ENCODE results near the gene TFCP2.
"Not testable (repeated sequence)": the region's sequence is repeated elsewhere in the genome, so short reads cannot be mapped to it uniquely, and the experiment has no call there.

TFCP2 gene

DNA sequence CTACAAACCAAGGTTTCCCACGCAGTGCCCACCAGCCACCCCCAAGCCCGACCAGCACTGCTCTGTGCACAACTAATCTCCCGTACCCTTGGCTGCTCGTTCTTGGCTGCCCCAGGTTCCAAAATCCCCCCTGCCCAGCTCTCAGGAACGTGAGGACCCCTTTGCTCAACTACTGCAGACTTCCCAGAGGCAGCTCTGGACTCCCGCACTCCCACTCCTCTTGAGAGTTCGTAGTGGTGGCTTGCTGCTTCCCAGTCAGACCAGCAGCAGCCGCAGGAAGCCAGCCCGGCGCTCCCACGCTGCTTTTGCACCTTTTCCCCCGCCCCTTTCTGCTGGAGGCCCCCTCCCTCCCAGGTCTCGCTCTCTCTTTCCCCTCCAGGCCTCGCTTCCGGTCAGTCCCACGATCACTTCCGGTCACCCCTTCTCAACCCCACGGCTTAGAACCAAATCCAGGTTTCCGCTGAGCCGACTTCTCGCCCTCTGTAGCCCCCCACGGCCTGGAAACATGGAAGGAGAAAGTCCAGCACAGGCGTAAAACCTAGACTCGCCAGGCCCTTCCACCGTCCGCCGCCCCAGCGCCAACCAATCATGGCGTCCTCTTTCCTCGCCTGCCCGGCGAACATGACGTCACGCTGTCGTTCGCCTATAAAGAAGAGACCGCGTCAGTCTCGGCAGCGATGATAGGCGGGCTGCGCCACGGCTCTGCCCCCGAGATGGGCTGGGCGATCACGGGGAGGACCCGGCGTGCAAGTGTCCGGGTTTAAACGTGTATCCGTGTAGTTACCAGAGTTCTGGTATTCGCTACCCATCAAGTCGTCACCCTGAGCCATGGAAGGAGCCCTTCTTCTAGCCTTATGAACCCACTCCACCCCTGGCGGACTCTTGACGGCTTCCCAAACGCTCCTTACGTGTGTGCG is at the start of gene TFCP2:
TFCP2 (minus strand) TSS at position 621 of the 917 bp plus-strand sequence. CDS start 713 bp downstream, outside the sequence.
- peak; percentile 95 for DNase-seq (ENCODE audit: low spot score)

GRCh38 chr12:51222461-51222860 is 49.5 kb upstream of the TFCP2 start:
- DNase-seq (ENCODE audit: low spot score) = no peak

DNA sequence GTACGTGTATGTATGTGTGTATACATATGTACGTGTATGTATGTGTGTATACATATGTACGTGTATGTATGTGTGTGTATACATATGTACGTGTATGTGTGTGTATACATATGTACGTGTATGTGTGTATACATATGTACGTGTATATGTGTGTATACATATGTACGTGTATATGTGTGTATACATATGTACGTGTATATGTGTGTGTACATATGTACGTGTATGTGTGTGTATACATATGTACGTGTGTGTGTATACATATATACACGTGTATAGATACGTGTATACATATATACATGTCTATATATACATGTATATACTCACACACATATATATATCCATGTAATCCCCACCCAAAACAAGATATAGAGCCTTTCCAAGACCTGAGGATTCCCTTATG is 46.9 kb upstream of the TFCP2 start:
- DNase-seq (ENCODE audit: low spot score) = not testable (repeated sequence)

- no peak for DNase-seq (ENCODE audit: low spot score)
Observed at GRCh38 chr12:51219322-51219721, 46.4 kb upstream of the TFCP2 start.

DNA sequence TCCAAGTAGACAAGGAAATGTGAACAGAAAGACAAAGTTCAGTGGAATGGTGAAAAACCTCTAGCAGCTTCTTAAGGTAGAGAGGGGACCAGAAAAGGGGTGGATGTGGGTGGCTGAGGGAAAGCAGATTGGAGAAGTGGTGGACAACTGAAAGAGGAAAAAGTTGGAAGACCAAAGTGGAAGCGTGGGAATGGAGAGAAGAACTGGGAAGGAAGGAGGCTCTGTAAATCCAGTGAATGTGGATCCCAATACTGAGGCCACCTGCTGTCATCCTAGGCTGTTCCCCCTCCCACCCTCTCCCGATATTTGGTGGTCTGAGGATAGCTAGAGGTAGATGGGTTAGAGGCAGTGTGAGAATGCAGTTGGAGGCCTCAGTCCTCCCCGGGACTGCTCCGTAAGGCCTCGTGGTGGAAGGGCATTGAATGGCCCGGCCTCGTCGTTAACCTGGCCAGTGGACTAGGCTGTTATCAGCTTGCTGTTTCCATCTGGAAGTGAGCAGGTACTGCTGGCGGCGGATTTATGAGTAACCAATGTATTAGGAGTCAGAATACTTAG is 45.7 kb upstream of the TFCP2 start:
- DNase-seq (ENCODE audit: low spot score) = peak; percentile 61

- DNase-seq (ENCODE audit: low spot score) = peak; percentile 70
Observed at GRCh38 chr12:51217968-51218606, 45.2 kb upstream of the TFCP2 start, which contains the start of gene POU6F1. POU6F1 (minus strand) TSS chr12:51218062; CDS start chr12:51206836, 11,226 bp downstream.

- peak; percentile 28 for DNase-seq (ENCODE audit: low spot score)
Observed at GRCh38 chr12:51217133-51217967, 44.4 kb upstream of the TFCP2 start.

GRCh38 chr12:51216642-51217041 is 43.7 kb upstream of the TFCP2 start:
- no peak for DNase-seq (ENCODE audit: low spot score)

GRCh38 chr12:51214895-51215294 is 42.0 kb upstream of the TFCP2 start:
- DNase-seq (ENCODE audit: low spot score) = no peak

- DNase-seq (ENCODE audit: low spot score) = no peak
Observed at GRCh38 chr12:51210690-51211395, 37.9 kb upstream of the TFCP2 start.

GRCh38 chr12:51209259-51209658 is 36.3 kb upstream of the TFCP2 start:
- no peak for DNase-seq (ENCODE audit: low spot score)

DNA sequence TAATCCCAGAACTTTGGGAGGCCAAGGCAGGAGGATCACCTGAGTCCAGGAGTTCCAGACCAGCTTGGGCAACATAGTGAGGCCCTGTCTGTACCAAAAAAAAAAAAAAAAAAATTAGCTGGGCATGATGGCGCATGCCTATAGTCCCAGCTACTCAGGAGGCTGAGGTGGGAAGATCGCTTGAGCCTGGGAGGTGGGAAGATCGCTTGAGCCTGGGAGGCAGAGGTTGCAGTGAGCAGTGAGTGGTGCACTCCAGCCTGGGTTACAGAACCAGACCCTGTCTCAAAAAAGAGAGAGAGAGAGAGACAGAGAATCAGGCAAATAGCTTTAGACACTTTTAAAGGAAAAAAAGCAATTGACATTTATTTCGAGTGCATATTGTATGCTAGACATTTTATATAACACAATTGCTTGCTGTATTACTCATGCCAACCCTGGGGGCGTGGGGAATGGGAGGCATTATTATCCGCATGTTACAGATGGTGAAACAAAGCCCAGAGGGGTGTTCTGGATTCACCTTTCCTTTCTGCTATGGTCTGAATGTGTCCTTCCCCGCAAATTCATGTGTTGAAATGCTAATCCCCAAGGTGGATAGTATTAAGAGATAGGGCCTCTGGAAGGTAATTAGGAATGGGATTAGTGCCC is 35.2 kb upstream of the TFCP2 start:
- DNase-seq (ENCODE audit: low spot score) = no peak

GRCh38 chr12:51205350-51205749 is 32.4 kb upstream of the TFCP2 start:
- DNase-seq (ENCODE audit: low spot score) = no peak

DNA sequence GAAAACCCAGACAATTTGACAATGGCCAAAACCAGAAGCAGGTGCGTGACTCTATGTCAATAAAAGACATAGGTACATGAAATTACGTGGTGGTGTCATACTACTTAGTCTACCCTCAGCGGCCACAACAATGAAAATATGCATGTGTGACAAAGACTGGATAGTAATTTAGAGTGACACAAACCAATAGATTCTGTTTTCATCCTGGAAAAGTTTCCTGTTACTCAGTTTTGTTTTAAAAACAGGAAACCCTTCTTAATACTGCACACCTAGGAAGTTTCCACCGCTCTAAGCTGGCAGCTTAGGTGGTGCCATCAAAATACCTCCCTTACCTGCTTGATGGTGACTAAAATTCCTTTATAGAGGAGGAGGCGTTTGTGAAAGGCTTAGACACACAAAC is 29.8 kb upstream of the TFCP2 start:
- no peak for DNase-seq (ENCODE audit: low spot score)

- DNase-seq (ENCODE audit: low spot score) = no peak
Observed at GRCh38 chr12:51200806-51201205, 27.9 kb upstream of the TFCP2 start.

DNA sequence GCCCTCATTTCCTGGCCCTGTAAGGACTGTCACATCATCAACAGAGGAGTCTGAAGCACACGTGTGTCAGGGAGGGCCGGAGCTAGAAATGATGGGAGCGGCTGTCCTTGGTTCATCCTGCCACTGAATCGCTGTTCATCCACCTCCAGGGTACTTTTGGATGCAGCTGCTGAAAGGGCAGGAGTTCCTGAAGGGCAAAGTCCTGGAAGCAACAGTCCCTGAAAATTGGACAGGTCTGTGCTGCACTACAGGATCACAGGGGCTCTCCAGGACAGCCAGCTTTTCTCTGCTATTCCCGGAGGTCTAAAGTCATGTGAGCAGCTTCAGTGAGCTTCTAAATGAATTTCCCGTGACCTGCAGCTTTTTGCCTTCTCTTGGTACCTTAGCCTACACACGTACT is 27.2 kb upstream of the TFCP2 start:
- DNase-seq (ENCODE audit: low spot score) = no peak

DNA sequence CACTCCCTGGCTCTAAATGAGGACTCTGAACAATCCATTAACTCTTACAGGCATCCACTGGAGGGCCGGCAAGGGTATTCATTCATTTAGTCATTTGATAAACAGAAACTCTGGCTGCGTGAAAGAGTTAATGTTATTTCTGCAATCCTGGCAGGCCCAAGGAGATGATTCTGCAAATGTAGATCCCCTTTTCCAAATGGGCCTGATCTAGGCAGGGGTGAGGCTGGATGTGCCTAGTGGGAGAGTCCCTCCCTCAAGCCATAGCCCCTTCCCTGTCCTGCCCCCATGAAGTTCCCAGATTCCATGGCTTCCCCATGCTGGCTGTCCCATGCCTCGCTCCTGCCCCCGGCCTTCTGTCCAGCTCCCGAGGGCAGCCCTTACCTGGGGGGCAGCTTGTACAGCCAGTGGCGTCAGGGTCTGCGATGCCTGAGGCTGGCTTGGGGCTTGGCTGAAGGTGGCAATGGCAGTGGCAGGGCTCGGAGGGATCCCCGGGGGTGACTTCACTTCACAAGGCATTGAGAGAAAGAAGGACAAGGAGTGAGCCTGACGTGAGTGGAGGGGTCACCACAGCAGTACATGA is 26.5 kb upstream of the TFCP2 start:
- DNase-seq (ENCODE audit: low spot score) = no peak

GRCh38 chr12:51198568-51199365 is 25.8 kb upstream of the TFCP2 start:
- no peak for DNase-seq (ENCODE audit: low spot score)

DNA sequence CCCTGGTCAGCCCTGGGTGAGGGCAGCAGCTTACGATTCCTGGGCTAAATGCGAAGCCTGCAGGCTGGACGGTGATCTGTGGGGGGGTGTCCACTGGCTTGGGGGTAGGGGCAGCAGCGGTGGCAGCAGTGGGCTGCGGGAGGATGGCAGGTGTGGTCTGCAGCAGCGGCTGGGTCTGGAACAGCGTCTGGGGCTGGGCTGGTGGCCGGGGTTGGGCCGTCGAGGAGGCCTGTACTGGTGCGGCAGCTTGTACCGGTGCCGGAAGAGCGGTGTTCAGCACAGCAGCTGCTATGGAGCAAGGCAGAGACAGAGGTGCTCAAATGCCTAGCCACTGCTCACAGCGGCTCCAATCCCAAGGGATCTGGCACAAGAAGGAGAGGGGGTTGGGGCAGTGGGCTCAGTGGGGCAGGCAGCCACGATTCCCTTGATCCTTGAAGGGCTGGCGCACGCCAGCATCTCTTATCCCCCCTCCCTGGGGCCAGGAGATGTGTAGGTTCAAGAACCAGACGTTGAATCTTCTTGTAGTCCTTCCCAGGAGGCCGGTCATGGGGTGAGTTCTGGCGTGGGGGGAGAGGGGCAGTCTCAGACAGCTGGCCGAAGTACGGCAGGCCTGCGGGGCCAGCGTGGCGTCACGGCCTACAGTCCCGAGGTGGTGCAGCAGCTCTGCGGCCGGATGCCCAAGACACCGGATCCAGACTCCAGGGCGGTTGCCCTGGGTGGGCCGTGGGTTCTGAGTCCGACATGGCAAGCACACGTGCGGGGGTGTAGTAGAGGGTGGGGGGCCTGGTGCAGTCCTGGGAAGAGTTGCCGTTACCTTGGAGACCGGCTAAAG is 25.0 kb upstream of the TFCP2 start:
- no peak for DNase-seq (ENCODE audit: low spot score)

Data from SW480 (cell line).